Transverse colon (tissue), 4 donors: Measurements from ENCODE around the gene FAM131A. TPM values are rescaled to one million over a fixed set of nuclear protein-coding genes. Genes with fewer than 3 reads are reported as not detected.

Source experiments
- DNase-seq: peaks from one replicate; pipeline ENCODE4 v3.0.0-alpha.2; 2019
- H3K27ac ChIP-seq, 4 donors: fragments of 200-600 bp; sonication (generic); 2 replicates each; pipeline ENCODE4 v1.5.1; 2016 to 2018; ENCODE audit warnings: inconsistent platforms in 4 of 4
- H3K27me3 ChIP-seq: fragments of 200-600 bp; sonication (generic); 2 replicates; pipeline ENCODE4 v1.5.1; 2017; ENCODE audit warnings: inconsistent platforms
- H3K36me3 ChIP-seq, 4 donors: fragments of 200-600 bp; sonication (generic); 2 replicates each; pipeline ENCODE4 v1.5.1; 2017 to 2019; ENCODE audit warnings: inconsistent platforms in 4 of 4
- H3K4me1 ChIP-seq, 4 donors: fragments of 200-600 bp; sonication (generic); 2 replicates each; pipeline ENCODE4 v1.5.1; 2017 to 2020; ENCODE audit warnings: inconsistent platforms in 4 of 4
- H3K4me3 ChIP-seq, 4 donors: fragments of 200-600 bp; sonication (generic); 1 replicate in 1 of 4; 2 replicates in 3 of 4; pipeline versions ENCODE4 v1.5.1 to v1.6.1; 2017 to 2019; ENCODE audit warnings: inconsistent platforms in 4 of 4
- H3K9me3 ChIP-seq, 2 donors: fragments of 200-600 bp; sonication (generic); 2 replicates each; pipeline ENCODE4 v1.5.1; 2017 to 2019; ENCODE audit warnings: inconsistent platforms in 2 of 2
- CTCF ChIP-seq, 5 experiments: fragments of 200-600 bp in 3 of 5; fragments of 450-650 bp in 2 of 5; sonication (generic) in 3 of 5; IDR thresholded peaks; 1 replicate in 2 of 5; 2 replicates in 3 of 5; pipeline ENCODE4 v1.5.1; 2016 to 2017; ENCODE audit warnings: antibody characterized with exemption in 5 of 5, inconsistent platforms in 3 of 5, mild to moderate bottlenecking in 2 of 5, moderate library complexity in 1 of 5
- EP300 ChIP-seq: sonication (generic); formaldehyde crosslinking; IDR thresholded peaks from one replicate; pipeline ENCODE4 v1.6.1; 2017; ENCODE audit warnings: antibody characterized with exemption, low read depth
- POLR2A ChIP-seq: fragments of 450-650 bp; IDR thresholded peaks from one replicate; pipeline ENCODE4 v1.6.1; 2016; ENCODE audit warnings: antibody characterized with exemption, mild to moderate bottlenecking, moderate library complexity
- POLR2AphosphoS5 ChIP-seq, 3 donors: sonication (generic); formaldehyde crosslinking; IDR thresholded peaks; one replicate each; pipeline ENCODE4 v1.6.1; 2016; ENCODE audit warnings: antibody characterized with exemption in 3 of 3
- WGBS, 2 donors: methylation state at CpG; one replicate each; pipeline ENCODE4 v1.1.5; 2018; ENCODE audit warnings: low coverage in 1 of 2; 5-methylcytosine and 5-hydroxymethylcytosine counted together
- in situ Hi-C, 4 donors: fragments of 200-750 bp; cut with MboI; loops; one replicate each; pipeline versions ENCODE4 v1.15.0 to v1.15.1; 2017; ENCODE audit warnings: low sequenced_read_pairs in 3 of 4, low pct_ligation_motif_present in 1 of 4, low pct_unique_long_range_greater_than_20kb in 1 of 4
- intact Hi-C: fragments of 100-400 bp; cut with DNase I; formaldehyde crosslinking; loops from one replicate; pipeline ENCODE4 v1.15.1; 2023; ENCODE audit warnings: low total_unique reads
- small RNA-seq, 4 donors: library from RNA; depleted of rRNA; stranded (forward); fragments of <200 nt; gene quantifications; one replicate each; pipeline ENCODE3, GENCODE V24; 2016
- total RNA-seq, 4 donors: library from RNA; depleted of rRNA; stranded (reverse); fragments of >200 nt; gene quantifications; one replicate each; pipeline ENCODE4 v1.1.0, GENCODE V29; 2016

FAM131A gene
- total RNA-seq, 4 donors from 2014 or later, result 18.5 to 41.1 (median 28.8) TPM

- no peak overlapping the region for H3K27ac ChIP-seq
- intact Hi-C loops (loop anchor here (10.0 kb wide), 1 partner anchor 385 kb away; no protein-coding TSS in a partner anchor), in situ Hi-C loops (loop anchor here in 1 of 4 donors (25.0 kb wide), 1 partner anchor 398 kb away; no protein-coding TSS in a partner anchor)
- TF ChIP-seq POLR2AphosphoS5 (IDR thresholded peaks at IDR 0.05) (no peak), EP300 (no peak), POLR2A (no peak), CTCF (IDR thresholded peaks at IDR 0.05) (no peak)
- DNase-seq, result no peak
- H3K4me1 ChIP-seq, result no peaks in the 10 kb centered on the region
- H3K9me3 ChIP-seq, result no peaks in the 10 kb centered on the region
- H3K27me3 ChIP-seq, result no peaks in the 10 kb centered on the region
- no peak overlapping the region for H3K4me3 ChIP-seq
- 51% methylated on average over 5 of the region's 5 CpGs; no CpG with 5 or more reads in 1 of the 2 donors for WGBS, 2 donors
- H3K36me3 ChIP-seq, result no peaks in the 10 kb centered on the region
These were observed 52.0 kb downstream of the FAM131A start for GRCh38 chr3:184389384-184389783.

- no peak overlapping the region for H3K27ac ChIP-seq
- no peaks in the 10 kb centered on the region for H3K27me3 ChIP-seq
- no peak overlapping the region for H3K4me3 ChIP-seq
- intact Hi-C loops, result loop anchor here (10.0 kb wide), 1 partner anchor 385 kb away; no protein-coding TSS in a partner anchor
- in situ Hi-C loops, result loop anchor here in 1 of 4 donors (25.0 kb wide), 1 partner anchor 397 kb away; no protein-coding TSS in a partner anchor
- no peaks in the 10 kb centered on the region for H3K36me3 ChIP-seq
- no peaks in the 10 kb centered on the region for H3K9me3 ChIP-seq
- no peak for TF ChIP-seq CTCF (IDR thresholded peaks at IDR 0.05)
- TF ChIP-seq POLR2A, result no peak
- TF ChIP-seq POLR2AphosphoS5 (IDR thresholded peaks at IDR 0.05), result no peak
- TF ChIP-seq EP300, result no peak
- no peaks in the 10 kb centered on the region for H3K4me1 ChIP-seq
- no peak for DNase-seq
- 86 to 88% methylated on average over 1 to 5 of the region's 5 CpGs for WGBS, 2 donors
These were observed 52.6 kb downstream of the FAM131A start for GRCh38 chr3:184389935-184390528.

- in situ Hi-C loops, result loop anchor here in 1 of 4 donors (25.0 kb wide), 1 partner anchor 396 kb away; no protein-coding TSS in a partner anchor
- H3K27ac ChIP-seq, result no peak overlapping the region
- H3K4me1 ChIP-seq, result no peaks in the 10 kb centered on the region
- intact Hi-C loops, result no loop called here
- H3K27me3 ChIP-seq, result no peaks in the 10 kb centered on the region
- DNase-seq, result no peak
- WGBS, 2 donors, result 73 to 80% methylated on average over 1 to 3 of the region's 3 CpGs
- H3K36me3 ChIP-seq, result no peaks in the 10 kb centered on the region
- no peak for TF ChIP-seq POLR2AphosphoS5 (IDR thresholded peaks at IDR 0.05)
- no peak for TF ChIP-seq CTCF (IDR thresholded peaks at IDR 0.05)
- TF ChIP-seq POLR2A, result no peak
- no peak for TF ChIP-seq EP300
- H3K4me3 ChIP-seq, result no peak overlapping the region
- no peaks in the 10 kb centered on the region for H3K9me3 ChIP-seq
These were observed 53.9 kb downstream of the FAM131A start for GRCh38 chr3:184391266-184391665.

- TF ChIP-seq CTCF (IDR thresholded peaks at IDR 0.05) (no peak), EP300 (no peak)
- H3K36me3 ChIP-seq, result no peaks in the 10 kb centered on the region
- WGBS, 2 donors, result 82% methylated on average over 5 of the region's 5 CpGs; no CpG with 5 or more reads in 1 of the 2 donors
- in situ Hi-C loops, result loop anchor here in 1 of 4 donors (25.0 kb wide), 1 partner anchor 392 kb away; no protein-coding TSS in a partner anchor
- H3K4me1 ChIP-seq, result no peaks in the 10 kb centered on the region
- no peaks in the 10 kb centered on the region for H3K9me3 ChIP-seq
- H3K4me3 ChIP-seq, result no peak overlapping the region
- DNase-seq, result no peak
- H3K27ac ChIP-seq, result no peak overlapping the region
- H3K27me3 ChIP-seq, result no peaks in the 10 kb centered on the region
- intact Hi-C loops, result no loop called here
These were observed 57.9 kb downstream of the FAM131A start for GRCh38 chr3:184395320-184395660.

Small RNA genes within 50 kb of the gene (small RNA-seq; reads per million reads assigned to genes)
- gene SNORD66, result 1,632 to 2,666 (median 2,359) reads per million in 4 donors

Other genes starting within 250 kb of the FAM131A start
- 1 to 10 TPM in 2 of 4 donors, under 1 TPM in 1, not detected in 1; 0.80 to 1.8 (median 1.3) TPM for gene HTR3E, start 240.5 kb upstream of the FAM131A start, total RNA-seq
- 10 to 100 TPM; 45.1 to 49.7 (median 48.1) TPM for gene EIF2B5, start 202.2 kb upstream of the FAM131A start, total RNA-seq
- 100 to 1,000 TPM in 1 of 4 donors, 10 to 100 TPM in 3; 54.1 to 174 (median 65.7) TPM for gene DVL3, start 182.2 kb upstream of the FAM131A start, total RNA-seq
- 100 to 1,000 TPM; 153 to 318 (median 182) TPM for gene AP2M1, start 162.7 kb upstream of the FAM131A start, total RNA-seq
- gene ABCF3, start 151.4 kb upstream of the FAM131A start, total RNA-seq, result 100 to 1,000 TPM in 2 of 4 donors, 10 to 100 TPM in 2; 58.6 to 286 (median 133) TPM
- gene VWA5B2, start 108.0 kb upstream of the FAM131A start, total RNA-seq, result 1 to 10 TPM in 2 of 4 donors, under 1 TPM in 1, not detected in 1; 0.95 to 5.0 (median 1.4) TPM
- gene ALG3, start 88.6 kb upstream of the FAM131A start, total RNA-seq, result 10 to 100 TPM; 37.3 to 67.3 (median 52.2) TPM
- gene EEF1AKMT4, start 87.9 kb upstream of the FAM131A start, total RNA-seq, result 1 to 10 TPM in 3 of 4 donors, not detected in 1; 4.0 to 7.3 (median 5.9) TPM
- not detected for gene CAMK2N2, start 76.0 kb upstream of the FAM131A start, total RNA-seq
- gene ECE2, start 61.6 kb upstream of the FAM131A start, total RNA-seq, result not detected
- gene PSMD2, start 38.4 kb upstream of the FAM131A start, total RNA-seq, result 100 to 1,000 TPM in 3 of 4 donors, 10 to 100 TPM in 1; 63.6 to 234 (median 195) TPM
- gene EIF4G1, start 23.0 kb upstream of the FAM131A start, total RNA-seq, result 100 to 1,000 TPM; 135 to 453 (median 217) TPM
- 100 to 1,000 TPM in 1 of 4 donors, 10 to 100 TPM in 3; 13.7 to 246 (median 73.1) TPM for gene CLCN2, start 24.0 kb downstream of the FAM131A start, total RNA-seq
- 100 to 1,000 TPM in 3 of 4 donors, 10 to 100 TPM in 1; 74.4 to 206 (median 146) TPM for gene POLR2H, start 24.1 kb downstream of the FAM131A start, total RNA-seq
- not detected for gene THPO, start 40.6 kb downstream of the FAM131A start, total RNA-seq
- 1 to 10 TPM; 1.9 to 7.0 (median 4.5) TPM for gene CHRD, start 42.5 kb downstream of the FAM131A start, total RNA-seq
- gene EPHB3, start 224.2 kb downstream of the FAM131A start, total RNA-seq, result 10 to 100 TPM in 1 of 4 donors, 1 to 10 TPM in 3; 4.1 to 17.7 (median 6.7) TPM